Occipital lobe (tissue), 2 donors: ENCODE results near the gene ACCSL. TPM values are rescaled to one million over a fixed set of nuclear protein-coding genes. Genes with fewer than 3 reads are reported as not detected.

ENCODE experiments used
- DNase-seq: peaks from one replicate; lab custom pipeline; 2025; lab: John Stamatoyannopoulos, UW
- total RNA-seq: library from RNA; depleted of rRNA; stranded (reverse); fragments of >200 nt; gene quantifications from one replicate; pipeline ENCODE4 v1.2.3, GENCODE V29; 2014

The ACCSL gene
- total RNA-seq, 1 donor from 2014 or later: not detected

- DNase-seq: no peak
These were observed 29.7 kb upstream of the ACCSL start for GRCh38 chr11:44018127-44018521.

GRCh38 chr11:44018829-44019228, 29.0 kb upstream of the ACCSL start:
- DNase-seq: no peak

- no peak for DNase-seq
These were observed 22.8 kb upstream of the ACCSL start for GRCh38 chr11:44024977-44025376.

DNA sequence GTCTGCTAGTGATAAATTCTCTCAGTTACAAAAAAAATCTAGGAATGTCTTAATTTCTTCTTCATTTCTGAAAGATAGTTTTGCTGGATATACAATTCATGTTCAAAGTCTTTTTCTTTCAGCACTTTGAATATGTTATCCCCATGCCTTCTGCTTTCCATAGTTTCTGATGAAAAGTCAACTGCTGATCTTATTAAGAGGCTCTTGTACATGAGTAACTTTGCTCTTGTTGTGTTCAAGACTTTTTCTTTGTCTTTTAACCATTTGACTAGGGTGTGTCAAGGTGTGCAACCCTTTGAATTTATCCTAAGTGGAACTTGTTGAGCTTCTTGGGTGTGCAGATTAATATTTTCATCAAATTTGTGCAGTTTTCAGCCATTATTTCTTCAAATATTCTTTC, 22.1 kb upstream of the ACCSL start:
- DNase-seq: no peak

DNA sequence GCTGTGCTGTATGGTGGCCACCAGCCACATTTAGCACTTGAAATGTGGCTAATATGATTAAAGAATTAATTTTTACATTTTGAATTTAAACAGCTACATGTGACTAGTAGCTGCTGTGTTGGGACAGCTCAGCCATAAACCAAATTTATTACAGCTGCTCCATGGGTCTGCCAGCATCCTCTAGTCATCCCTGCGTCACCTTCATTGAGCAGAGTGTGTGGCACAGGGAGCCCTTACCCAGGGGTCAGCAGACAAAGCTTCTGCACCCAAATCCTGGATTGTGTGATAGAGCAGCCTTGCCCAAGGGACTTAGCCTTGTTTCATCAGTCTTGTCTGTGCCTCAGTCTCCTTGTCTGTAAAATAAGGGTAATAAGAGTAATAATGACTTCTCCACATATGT, 19.4 kb upstream of the ACCSL start:
- no peak for DNase-seq

GRCh38 chr11:44028816-44029506, 18.8 kb upstream of the ACCSL start:
- DNase-seq: no peak

DNA sequence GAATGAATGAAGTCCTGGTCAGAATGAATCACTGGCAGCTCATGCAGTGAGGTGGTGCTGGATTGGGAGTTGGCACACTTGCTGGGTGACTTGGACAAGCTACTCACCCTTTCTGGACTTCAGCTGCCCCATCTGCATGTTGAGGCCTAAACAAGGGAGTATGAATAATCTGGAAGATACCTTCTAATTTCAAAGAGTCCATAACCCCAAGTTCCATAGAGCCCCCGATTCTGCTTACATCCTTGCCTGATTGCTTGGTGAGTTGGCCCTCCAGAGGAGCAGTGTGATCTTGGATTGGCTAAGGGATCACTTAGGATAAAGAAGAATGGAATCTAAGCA, 18.3 kb upstream of the ACCSL start:
- no peak for DNase-seq

DNA sequence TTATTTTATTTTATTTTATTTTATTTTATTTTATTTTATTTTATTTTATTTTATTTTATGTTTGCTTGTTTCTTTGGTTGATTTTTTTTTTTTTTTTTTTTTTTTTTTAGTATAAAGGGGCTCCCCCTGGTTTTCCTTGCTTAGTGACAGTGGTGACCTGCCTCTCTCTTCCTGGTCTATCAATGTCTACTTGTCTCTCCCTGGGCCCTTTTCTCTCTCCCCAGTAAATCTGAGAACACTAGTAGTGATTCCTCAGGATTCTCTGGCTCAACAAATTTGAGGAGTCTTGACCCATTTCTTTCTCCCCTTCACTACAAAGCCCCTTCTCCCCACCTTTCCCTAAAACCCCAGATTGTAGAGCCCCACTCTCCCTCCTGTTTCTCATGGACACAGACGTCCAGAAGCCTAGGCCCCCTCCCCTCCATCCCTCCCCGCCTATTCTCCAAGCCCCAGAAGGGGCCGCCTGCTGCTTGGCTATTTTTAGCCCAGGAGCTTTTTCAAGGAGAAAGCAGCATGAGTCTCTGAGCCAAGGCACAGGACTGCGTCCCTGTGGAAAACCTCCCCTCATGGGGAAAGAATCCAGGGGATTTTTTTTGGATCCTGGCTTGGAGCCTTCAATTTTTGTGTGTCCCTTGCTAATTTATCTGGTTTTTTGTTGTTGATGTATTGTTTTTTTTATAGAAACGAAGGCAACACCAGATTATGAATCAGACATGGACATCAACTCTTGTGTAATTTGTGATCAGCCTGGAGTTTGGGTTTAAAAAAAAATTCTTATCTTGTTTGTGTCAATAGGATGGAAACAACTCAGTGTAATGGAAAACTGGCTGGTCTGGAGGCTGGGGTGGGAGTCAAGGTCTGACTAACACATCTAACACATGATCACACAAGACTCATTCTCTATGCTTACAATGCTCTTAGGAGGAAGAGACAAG, 17.5 kb upstream of the ACCSL start:
- DNase-seq: no peak

DNA sequence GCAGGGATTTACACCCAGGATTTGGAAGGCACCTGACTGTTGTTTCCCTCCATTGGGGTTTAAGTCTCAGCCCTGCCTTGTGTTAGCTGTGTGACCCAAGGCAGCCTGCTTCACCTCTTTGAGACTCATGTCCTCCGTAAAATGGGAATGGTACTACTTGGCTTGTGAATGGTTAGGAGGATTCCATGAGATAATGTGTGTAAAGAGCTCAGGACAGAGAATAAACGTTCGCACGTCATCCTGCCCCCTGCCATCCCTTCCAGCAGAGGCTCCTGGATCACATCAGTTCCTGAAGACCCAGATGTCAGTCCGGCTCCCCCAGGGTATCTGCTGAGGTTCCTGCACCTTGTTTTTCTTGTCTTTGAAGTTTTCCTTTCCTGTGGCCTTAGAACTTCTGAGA, 16.8 kb upstream of the ACCSL start:
- no peak for DNase-seq

- no peak for DNase-seq
These were observed 16.2 kb upstream of the ACCSL start for GRCh38 chr11:44031549-44031948.

GRCh38 chr11:44032299-44033085, 15.3 kb upstream of the ACCSL start:
- DNase-seq: no peak

- peak; percentile 57 for DNase-seq
These were observed 14.3 kb upstream of the ACCSL start for GRCh38 chr11:44033411-44033850.

GRCh38 chr11:44033856-44034255, 13.9 kb upstream of the ACCSL start:
- no peak for DNase-seq

DNA sequence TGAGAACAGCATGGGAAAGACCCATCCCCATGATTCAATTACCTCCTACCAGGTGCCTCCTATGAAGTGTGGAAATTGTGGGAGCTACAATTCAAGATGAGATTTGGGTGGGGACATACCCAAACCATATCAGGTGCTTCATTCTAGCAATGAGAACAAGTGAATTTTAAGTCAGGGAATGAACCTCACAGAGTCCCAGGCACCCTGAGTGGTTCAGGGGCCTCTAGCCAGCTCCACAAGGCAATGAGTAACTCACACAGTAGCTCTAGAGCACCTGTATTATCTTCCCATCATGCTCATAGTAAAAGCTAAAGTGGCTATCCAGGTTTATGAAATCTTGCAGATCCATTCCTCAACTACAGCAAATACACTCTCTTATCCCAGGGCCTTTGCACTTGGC, 13.1 kb upstream of the ACCSL start:
- DNase-seq: no peak

DNA sequence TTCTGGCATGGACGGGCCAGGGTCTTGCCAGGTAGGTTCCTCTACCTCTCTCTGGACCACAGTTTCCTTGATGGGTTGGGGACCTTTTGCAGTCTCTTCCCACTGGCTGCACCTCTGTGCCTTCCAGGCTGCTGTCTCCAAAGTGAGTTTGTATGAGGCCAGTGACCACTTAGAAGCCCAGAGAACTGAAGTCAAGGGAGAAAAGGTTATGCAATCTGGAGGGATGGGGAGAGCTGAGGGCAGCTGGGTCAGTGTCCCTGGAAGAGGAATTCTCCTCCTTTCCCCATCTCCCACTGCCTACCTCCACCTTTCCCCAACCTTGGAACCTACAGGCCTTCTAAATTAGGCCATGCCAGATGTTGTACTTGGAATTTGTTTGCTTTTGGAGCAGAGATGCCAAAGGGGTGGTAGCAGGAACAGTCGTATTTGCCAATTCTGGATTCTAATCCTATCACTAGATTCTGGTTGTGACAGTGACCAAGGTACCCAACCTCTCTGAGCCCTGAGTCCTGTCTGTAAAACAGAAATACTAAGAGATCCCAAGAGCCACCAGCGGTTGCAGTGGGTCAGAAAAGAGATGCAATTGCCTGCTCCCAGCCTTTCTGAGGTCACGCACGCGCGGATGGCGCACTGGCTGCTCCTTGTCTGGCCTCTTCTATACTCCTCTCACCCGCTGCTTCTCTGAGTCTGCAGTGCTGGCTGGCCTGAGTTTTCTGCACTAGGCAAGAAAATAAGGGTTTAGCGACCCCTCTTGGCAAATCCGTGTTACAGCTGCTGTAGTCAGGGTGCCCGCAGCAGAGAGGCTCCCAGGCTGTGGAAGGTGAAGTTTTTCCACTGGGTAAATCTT, 10.7 kb upstream of the ACCSL start:
- peak; percentile 64 for DNase-seq

DNA sequence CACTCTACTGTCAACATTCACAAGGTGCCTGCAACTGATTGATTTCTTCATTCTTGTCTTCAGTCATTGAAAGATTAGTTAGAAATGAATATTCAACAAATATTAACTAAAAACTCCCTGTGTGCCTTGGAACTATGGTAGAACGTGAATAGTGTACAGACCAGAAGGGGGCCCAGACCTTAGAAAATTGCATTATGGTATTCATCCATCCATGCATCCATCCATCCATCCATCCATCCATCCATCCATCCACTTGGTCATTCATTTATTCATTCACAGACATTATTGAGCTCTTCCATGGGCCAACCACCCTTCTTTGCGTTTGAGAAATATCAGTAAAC, 10.2 kb upstream of the ACCSL start:
- no peak for DNase-seq

DNA sequence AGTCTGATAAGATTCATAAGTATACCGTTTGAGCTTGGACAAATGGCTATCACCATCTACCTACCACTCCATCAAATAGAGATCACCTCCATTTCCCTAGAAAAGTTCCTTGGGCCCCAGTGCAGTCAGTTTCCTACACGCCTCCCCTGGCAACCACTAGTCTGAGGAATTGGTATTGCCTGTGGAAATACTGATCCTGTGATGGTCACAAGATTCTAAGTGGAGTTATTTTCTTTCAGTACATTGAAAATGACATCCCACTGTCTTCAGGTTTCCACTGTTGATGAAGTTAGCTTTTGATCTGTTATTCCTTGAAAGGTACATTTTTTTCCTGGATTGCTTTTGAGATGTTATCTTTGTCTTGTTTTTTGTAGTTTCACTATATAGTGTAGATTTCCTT, 4.6 kb upstream of the ACCSL start:
- DNase-seq: no peak

- DNase-seq: no peak
These were observed 1.6 kb upstream of the ACCSL start for GRCh38 chr11:44046182-44046581.

DNA sequence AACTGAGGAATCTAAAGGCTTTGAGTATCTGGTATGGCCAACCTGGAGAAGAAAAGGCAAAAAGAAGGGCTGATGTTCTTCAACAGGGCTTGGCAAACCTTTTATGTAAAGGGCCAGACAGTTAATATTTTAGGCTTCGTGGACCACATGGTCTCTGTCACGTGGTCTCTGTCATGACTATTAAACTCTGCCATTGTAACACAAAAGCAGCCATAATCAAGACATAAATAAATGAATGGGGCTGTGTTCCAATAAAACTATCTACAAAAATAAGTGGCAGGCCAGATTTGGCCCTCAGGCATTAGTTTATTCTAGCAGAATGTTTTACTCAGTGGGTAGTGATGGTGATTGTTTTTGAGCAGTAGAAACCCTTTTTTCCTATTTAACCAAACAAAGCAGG, 483 bp upstream of the ACCSL start:
- no peak for DNase-seq

- no peak for DNase-seq
These were observed 2.1 kb downstream of the ACCSL start for GRCh38 chr11:44049832-44050231.

- no peak for DNase-seq
These were observed 3.4 kb downstream of the ACCSL start for GRCh38 chr11:44051171-44051570.
